Stimulated activated CD4-positive, alpha-beta T cell treated with anti-CD3 and anti-CD28 coated beads, Interleukin-1b, Interleukin-23, amount 100 ng/mL, for 48 hours (primary cell): ENCODE measurements around the gene KRT85.

ENCODE experiments used
- DNase-seq: peaks from one replicate; pipeline ENCODE4 v3.0.0-alpha.2; 2020

KRT85 gene

DNA sequence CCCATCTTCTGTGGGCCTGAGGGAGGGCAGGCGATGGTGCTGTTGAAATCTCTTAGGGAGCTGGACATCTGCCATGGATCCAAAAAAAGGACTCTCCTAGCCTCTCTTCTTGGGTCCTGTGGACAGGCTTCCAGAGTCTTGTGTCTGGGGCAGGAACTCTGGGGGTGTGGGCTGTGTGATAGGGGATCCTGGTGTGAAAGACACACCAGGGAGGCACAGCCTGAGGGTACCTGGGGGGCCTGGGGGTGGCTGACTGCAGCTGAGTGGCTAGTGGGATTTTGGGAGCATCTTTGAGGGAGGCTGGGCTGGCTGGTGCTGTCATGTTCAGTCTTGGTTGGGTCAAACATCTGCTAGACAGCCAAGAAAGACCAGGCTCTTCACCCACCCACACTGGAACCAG is 44.3 kb downstream of the KRT85 start:
- DNase-seq = no peak

- DNase-seq = no peak
These were observed 45.2 kb downstream of the KRT85 start for GRCh38 chr12:52322069-52322468.

DNA sequence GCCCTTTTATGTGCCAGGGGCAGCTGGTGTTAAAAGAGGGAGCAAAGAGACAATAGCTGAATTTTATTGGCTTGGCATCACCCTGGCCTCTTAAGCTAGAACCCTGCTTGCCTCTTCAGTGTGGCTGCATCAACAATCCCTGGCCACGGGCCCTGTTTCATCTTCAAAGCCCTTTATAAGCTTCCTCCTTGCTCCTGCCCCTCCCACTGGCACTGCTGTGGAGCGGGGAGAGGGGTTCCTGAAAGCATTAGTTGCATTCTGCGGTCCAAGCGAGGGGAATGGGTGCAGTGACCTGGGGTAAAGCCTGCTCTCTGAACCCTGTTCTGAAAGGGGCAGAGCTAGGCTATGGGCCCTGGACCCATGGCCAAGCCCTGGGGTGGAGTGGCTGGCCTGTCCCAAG is 45.9 kb downstream of the KRT85 start:
- DNase-seq = no peak

- DNase-seq = no peak
These were observed 46.4 kb downstream of the KRT85 start, which contains the start of gene KRT83 for GRCh38 chr12:52320784-52321400. Gene KRT83 (minus strand): TSS chr12:52321398. CDS start chr12:52321335, 63 bp downstream.

DNA sequence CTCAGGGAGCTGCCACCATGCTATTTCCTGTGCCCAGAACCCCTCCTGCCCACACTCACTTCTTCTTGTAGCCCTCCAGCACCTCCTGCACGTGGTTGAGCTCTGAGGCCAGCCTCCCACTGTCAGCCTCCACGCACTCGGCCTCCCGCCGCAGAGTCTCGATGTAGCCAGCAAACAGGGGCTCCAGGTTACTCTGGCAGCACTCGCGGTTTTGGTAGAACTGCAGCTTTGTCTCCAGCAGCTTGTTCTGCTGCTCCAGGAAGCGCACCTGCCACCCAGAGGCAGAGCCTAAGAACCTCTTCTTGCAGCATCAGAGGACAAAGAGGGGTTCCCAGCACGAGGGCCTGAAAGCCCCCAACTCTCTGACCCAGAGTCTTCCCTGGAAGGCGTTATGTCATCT is 48.2 kb downstream of the KRT85 start:
- no peak for DNase-seq

DNA sequence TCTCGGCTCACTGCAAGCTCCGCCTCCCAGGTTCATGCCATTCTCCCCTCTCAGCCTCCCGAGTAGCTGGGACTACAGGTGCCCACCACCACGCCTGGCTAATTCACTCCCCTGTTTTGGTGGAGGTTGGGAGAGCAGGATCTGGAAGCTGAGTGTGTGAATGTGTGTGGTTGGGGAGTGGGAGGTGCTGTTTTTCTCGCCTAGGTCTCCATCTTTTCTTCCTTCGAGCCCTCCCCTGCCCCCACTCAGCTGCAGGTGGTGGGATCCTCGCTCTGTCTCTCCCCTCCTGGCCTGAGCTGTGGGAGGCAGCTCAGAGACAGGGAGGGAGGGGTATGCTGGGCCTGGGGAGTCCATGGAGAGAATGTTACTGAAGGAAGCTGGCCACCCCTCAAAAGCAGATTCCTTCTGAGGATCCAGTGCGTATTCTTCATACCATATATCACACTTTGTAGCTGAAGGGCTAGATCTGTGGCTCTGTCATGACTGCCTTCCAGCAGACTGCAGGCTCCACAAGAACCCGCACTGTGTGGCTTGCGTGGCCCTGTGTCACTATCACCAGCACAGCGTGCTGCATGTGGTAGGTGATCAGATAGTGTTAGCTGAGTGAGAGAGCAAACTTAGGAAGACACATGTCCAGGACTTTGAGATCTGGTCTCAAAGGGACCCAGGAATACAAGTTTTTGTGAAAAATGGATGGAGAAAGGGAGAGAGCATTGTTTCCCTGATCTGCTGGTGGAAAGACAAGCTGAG is 48.9 kb downstream of the KRT85 start:
- no peak for DNase-seq

GRCh38 chr12:52317468-52318052 is 49.7 kb downstream of the KRT85 start:
- no peak for DNase-seq

DNA sequence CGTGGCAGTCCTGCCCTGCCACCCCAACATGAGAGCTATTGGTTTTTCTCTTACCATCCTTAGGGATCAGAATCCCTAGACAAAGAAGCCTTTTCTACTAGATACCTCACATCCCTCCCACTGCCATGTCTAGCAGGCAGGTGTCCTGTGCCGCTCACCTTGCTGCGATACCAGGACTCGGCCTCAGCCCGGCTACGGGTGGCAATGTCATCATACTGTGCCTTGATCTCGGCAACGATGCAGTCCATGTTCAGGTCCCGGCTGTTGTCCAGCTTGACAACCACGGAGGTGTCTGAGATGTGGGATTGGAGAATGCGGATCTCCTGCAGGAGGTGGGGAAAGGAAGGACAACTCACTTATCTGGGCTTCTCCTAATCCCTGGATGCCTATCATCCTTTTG is 50.6 kb downstream of the KRT85 start:
- no peak for DNase-seq

DNA sequence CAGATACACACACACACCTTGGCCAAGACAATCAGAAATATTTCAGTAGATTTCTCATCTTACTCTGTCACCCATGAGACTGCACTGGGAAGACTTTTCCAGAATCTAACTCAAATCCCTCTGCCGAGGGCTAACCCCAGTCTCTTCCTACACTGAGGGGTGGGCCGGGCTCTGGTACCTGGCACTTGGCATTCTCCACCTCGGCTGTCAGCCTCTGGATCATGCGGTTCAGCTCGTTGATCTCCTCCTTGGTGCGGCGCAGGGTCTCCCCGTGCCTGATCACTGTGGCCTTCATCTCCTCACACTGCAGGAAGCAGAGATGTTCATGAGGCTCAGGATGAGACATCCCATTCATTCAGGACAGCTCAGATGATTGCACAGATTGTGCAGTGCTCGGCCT is 51.0 kb downstream of the KRT85 start:
- no peak for DNase-seq

- peak; percentile 46 for DNase-seq
These were observed 51.6 kb downstream of the KRT85 start for GRCh38 chr12:52315721-52316120.

- no peak for DNase-seq
These were observed 52.8 kb downstream of the KRT85 start for GRCh38 chr12:52314511-52314910.

DNA sequence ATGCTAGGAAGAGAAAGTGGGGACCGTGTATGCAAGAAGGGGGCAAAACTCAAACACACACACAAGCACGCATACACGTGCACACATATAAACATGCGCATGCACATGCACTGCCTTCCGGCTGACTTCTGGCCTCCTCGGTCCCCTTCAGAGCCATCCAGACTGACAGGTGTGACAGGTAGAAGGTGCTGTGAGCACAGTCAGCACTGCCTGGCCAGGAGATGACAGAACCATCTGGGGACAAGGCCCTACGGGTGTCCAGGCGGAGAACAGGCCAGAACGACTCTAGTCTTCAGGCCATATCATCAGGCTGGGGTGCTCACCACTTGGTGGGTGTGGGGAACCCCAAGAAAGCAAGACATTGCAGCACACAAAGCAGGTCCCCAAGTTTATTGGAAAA is 53.4 kb downstream of the KRT85 start:
- DNase-seq = no peak

DNA sequence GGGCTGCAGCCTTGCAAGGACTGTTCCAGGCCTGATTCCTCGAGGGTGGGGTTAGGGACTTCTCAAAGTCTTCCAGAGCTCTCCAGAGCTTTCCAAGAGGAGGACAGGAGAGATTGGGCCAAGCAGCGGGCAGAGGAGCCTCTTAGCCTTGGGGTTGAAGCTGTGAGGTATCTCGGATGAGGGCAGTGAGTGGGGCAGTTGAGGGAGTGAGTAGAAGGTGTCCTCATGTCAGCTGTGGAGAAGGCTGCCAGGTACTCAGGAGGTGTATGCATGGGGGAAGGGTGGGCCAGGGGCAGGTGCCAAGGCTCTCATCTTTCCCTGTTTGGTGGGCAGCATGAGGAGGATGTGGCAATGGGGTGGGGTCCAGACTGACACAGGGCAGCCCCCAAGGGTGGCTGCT is 53.8 kb downstream of the KRT85 start:
- no peak for DNase-seq

DNA sequence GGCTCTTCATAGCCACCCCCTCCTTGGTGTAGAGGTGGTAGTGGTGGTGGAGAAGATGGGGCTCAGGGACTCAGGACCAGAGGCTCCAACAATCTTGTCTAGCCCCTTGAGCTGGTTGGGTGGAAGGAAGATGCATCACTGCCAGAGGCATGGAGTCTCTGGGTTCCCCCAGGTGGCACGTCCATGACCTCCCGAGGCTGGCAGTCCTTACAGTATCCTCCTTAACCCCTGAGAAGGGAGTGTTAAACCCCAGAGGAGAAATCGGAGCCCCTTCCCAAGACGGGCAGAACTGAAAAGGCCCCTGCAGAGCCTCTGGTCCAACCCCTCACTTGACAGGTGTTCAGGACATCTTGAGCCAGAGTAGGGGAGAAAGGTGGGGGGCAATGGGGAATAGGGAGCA is 55.2 kb downstream of the KRT85 start:
- DNase-seq = no peak

GRCh38 chr12:52311285-52311648 is 56.0 kb downstream of the KRT85 start:
- DNase-seq = no peak

GRCh38 chr12:52310622-52311284 is 56.5 kb downstream of the KRT85 start:
- DNase-seq = no peak
